WI38 (cell line): ENCODE data around the gene MAGT1.
A peak's percentile ranks its signal among the peaks of the same experiment; 100 is the strongest.
"Not testable (repeated sequence)": the region's sequence is repeated elsewhere in the genome, so short reads cannot be mapped to it uniquely, and the experiment has no call there.

ENCODE experiments used
- H3K4me3 ChIP-seq: 2 replicates; pipeline ENCODE4 v1.5.1; 2011; ENCODE audit warnings: low read depth, mild to moderate bottlenecking, control low read depth, low read length
- TF ChIP-seq, protein P1 (sequence below): IDR thresholded peaks from 2 replicates; pipeline ENCODE4 v1.5.1; 2012; ENCODE audit warnings: low read depth, mild to moderate bottlenecking, control low read depth, low read length

Gene MAGT1

GRCh38 chrX:77901506-77901905 lies 6.3 kb upstream of the MAGT1 start:
- TF ChIP-seq, protein P1, sequence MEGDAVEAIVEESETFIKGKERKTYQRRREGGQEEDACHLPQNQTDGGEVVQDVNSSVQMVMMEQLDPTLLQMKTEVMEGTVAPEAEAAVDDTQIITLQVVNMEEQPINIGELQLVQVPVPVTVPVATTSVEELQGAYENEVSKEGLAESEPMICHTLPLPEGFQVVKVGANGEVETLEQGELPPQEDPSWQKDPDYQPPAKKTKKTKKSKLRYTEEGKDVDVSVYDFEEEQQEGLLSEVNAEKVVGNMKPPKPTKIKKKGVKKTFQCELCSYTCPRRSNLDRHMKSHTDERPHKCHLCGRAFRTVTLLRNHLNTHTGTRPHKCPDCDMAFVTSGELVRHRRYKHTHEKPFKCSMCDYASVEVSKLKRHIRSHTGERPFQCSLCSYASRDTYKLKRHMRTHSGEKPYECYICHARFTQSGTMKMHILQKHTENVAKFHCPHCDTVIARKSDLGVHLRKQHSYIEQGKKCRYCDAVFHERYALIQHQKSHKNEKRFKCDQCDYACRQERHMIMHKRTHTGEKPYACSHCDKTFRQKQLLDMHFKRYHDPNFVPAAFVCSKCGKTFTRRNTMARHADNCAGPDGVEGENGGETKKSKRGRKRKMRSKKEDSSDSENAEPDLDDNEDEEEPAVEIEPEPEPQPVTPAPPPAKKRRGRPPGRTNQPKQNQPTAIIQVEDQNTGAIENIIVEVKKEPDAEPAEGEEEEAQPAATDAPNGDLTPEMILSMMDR, result no peak
- H3K4me3 ChIP-seq, result no peak overlapping the region

DNA sequence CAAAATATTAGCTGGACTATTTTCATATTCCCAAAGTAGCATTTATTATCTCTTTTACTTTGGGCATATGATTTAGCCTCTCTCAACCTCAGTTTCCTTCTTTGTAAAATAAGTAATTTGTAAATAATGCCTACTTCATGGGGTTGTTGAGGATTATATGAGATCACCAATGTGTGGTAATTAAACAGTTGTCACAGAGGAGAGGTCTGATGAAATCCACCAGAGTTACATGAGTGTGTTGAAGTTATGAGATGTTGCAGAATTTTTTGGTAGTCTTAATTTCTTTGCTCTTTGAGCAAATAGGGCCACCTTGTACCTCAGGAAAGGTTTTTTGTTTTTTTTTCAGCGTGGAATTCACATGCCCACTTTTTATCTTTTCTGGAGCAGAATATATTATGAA lies 5.5 kb upstream of the MAGT1 start:
- TF ChIP-seq, protein P1, result no peak
- peak overlapping the region; percentile 68 for H3K4me3 ChIP-seq

DNA sequence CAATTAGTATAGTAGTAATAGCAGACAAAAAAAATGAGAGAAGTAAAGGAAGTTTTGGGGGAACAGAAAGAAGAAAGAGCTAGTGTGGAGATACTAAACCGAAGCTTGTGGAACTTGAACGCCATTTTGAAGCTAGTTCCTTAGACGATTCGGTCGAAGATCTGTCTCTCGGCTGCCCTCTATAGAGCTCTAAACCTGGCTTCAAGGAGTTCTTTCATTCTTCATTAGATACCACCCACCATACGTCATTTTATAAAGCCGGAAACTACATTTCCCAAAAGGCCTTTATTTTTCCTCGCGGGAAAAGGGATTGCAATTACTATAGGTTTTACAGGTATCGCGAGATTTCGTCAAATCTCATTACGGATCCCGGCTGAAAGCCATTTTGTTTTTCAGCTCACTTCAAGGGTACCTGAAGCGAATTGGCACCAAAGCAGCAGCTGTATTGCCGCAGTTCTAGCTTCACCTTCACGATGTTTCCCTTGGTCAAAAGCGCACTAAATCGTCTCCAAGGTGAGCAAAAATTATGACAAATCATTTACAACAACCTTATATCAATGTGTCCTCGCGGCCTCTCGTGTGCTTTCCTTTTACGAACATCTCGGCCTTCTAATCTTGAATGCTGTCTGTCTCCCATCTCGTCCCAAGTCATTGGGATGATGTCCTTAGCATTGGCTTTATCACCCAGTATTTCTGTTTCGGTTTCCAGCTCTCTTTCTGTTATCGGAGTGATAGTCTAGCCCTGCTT lies 4.0 kb upstream of the MAGT1 start, which contains the start of gene COX7B:
Gene COX7B, plus strand, starts transcription at position 388 of the 748 bp plus-strand sequence. Its CDS starts 86 bp downstream, at position 474.
- H3K4me3 ChIP-seq, result peak within 1 kb of the TSS; percentile 68

GRCh38 chrX:77893713-77894112 lies 1.5 kb downstream of the MAGT1 start:
- TF ChIP-seq, protein P1, result no peak

More for the DNA sequence above, 4.0 kb upstream of the MAGT1 start, which contains the start of gene COX7B:
- TF ChIP-seq, protein P1, result no peak

GRCh38 chrX:77892887-77893286 lies 2.3 kb downstream of the MAGT1 start:
- no peak overlapping the region for H3K4me3 ChIP-seq
- TF ChIP-seq, protein P1, result no peak

More at GRCh38 chrX:77893713-77894112, 1.5 kb downstream of the MAGT1 start:
- H3K4me3 ChIP-seq, result peak overlapping the region; percentile 84

DNA sequence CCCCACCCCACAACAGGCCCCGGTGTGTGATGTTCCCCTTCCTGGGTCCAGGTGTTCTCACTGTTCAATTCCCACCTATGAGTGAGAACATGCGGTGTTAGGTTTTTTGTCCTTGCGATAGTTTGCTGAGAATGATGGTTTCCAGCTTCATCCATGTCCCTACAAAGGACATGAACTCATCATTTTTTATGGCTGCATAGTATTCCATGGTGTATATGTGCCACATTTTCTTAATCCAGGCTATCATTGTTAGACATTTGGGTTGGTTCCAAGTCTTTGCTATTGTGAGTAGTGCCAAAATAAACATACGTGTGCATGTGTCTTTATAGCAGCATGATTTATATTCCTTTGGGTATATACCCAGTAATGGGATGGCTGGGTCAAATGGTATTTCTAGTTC lies 13.8 kb downstream of the MAGT1 start:
- not testable (repeated sequence) for H3K4me3 ChIP-seq

DNA sequence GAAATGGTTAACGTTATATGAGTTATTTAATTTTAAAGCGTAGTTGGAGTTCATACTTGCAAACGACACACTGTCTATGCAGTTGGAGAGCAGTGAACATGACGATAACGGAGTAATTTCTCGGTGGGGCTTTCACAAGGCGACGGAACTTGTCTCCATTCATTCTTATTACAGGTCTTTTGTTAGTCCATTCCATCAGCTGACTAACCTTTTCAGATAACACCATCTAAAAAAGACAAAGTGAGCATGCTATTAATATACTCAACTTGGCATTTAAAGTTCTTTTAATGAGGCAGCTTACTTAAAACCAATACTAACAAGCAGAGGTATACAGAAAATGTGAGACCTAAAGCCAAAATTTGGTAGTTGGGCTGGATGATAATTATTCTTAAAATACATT lies 19.9 kb downstream of the MAGT1 start:
- TF ChIP-seq, protein P1, result no peak
- no peak overlapping the region for H3K4me3 ChIP-seq

- H3K4me3 ChIP-seq, result not testable (repeated sequence)
Observed at GRCh38 chrX:77831544-77831943, 63.7 kb downstream of the MAGT1 start.

DNA sequence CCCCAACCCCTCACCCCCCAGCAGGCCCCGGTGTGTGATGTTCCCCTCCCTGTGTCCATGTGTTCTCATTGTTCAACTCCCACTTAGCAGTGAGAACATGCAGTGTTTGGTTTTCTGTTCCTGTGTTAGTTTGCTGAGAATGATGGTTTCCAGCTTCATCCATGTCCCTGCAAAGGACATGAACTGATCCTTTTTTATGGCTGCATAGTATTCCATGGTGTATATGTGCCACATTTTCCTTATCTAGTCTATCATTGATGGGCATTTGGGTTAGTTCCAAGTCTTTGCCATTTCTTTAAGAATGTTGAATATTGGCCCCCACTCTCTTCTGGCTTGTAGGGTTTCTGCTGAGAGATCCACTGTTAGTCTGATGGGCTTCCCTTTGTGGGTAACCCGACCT lies 73.2 kb downstream of the MAGT1 start:
- H3K4me3 ChIP-seq, result not testable (repeated sequence)
